HepG2 (cell line): Measurements from ENCODE around the gene C11orf24. TPM values are rescaled to one million over a fixed set of nuclear protein-coding genes. Genes with fewer than 3 reads are reported as not detected.

Experiments used
- ATAC-seq: fragments of 200-7000 bp; cut with Tn5 transposase; 3 replicates; pipeline ENCODE4 v1.9.1; 2020; ENCODE audit warnings: mild to moderate bottlenecking, moderate library complexity
- BruUV-seq: library from RNA; stranded (reverse); fragments of 400-500 nt; replicated peaks from 2 replicates; lab custom pipeline; 2021; lab: Mats Ljungman, UMichigan
- CTCF ChIA-PET: fragments of 300-600 bp; formaldehyde crosslinking; extraction: SDS; loops from one replicate; lab custom pipeline; 2021; ENCODE audit warnings: low total read pairs, inconsistent platforms, low intra/inter-chr PET ratio; lab: Yijun Ruan, JAX
- POLR2A ChIA-PET: fragments of 350-600 bp; sonication (Branson Sonifier 250); formaldehyde crosslinking; loops from one replicate; lab custom pipeline; 2020; ENCODE audit warnings: antibody characterized with exemption, inconsistent platforms; lab: Yijun Ruan, JAX
- DNase-seq: peaks from one replicate; pipeline ENCODE4 v3.0.0-alpha.2; 2015; ENCODE audit warnings: low spot score
- FAIRE-seq: peaks from 3 replicates; lab custom pipeline; 2011; peaks lifted over from hg19 to GRCh38; lab: Jason Lieb, UNC
- H2AFZ ChIP-seq: one replicate; pipeline ENCODE4 v1.6.1; 2011; ENCODE audit warnings: low read length, inconsistent platforms
- H3K27ac ChIP-seq: fragments of 300-600 bp; 3 replicates; pipeline ENCODE4 v1.8.0; 2011; ENCODE audit warnings: mixed run types, mild to moderate bottlenecking, mixed read lengths, low read length, inconsistent platforms; ENCODE audit not compliant: insufficient read depth; ENCODE audit errors: extremely low read length
- H3K27me3 ChIP-seq, 2 experiments: fragments of 200-600 bp in 1 of 2; 2 replicates in 1 of 2; 3 replicates in 1 of 2; pipeline versions ENCODE4 v1.6.0 to v1.8.0; 2011; ENCODE audit warnings: low read length in 2 of 2, mild to moderate bottlenecking in 2 of 2, moderate library complexity in 2 of 2, inconsistent platforms in 1 of 2; ENCODE audit not compliant: insufficient read depth in 2 of 2, control insufficient read depth in 1 of 2
- H3K36me3 ChIP-seq, 2 experiments: fragments of 200-600 bp in 1 of 2; replicated peaks in 1 of 2; 2 replicates in 1 of 2; 3 replicates in 1 of 2; pipeline versions ENCODE4 v1.5.1 to v1.8.0; 2011; ENCODE audit warnings: low read length in 2 of 2, inconsistent platforms in 1 of 2; ENCODE audit not compliant: insufficient read depth in 2 of 2, control insufficient read depth in 1 of 2
- H3K4me1 ChIP-seq: 2 replicates; pipeline ENCODE4 v1.5.1; 2012; ENCODE audit warnings: low read length, inconsistent platforms; ENCODE audit not compliant: insufficient read depth
- H3K4me2 ChIP-seq: 2 replicates; pipeline ENCODE4 v1.6.0; 2011; ENCODE audit warnings: low read depth, low read length, inconsistent platforms
- H3K4me3 ChIP-seq, 3 experiments: fragments of 200-600 bp in 1 of 3; sonication (generic), shearing (Covaris generic) in 1 of 3; replicated peaks in 1 of 3; 2 replicates each; pipeline ENCODE4 v1.5.1; 2011 to 2016; ENCODE audit warnings: low read length in 3 of 3, inconsistent platforms in 2 of 3, low read depth in 2 of 3, mild to moderate bottlenecking in 2 of 3, control low read depth in 1 of 3, mixed read lengths in 1 of 3; ENCODE audit not compliant: insufficient read depth in 1 of 3
- H3K79me2 ChIP-seq: one replicate; pipeline ENCODE4 v1.6.1; 2011; ENCODE audit warnings: low read length, inconsistent platforms; ENCODE audit not compliant: insufficient read depth
- H3K9ac ChIP-seq: 2 replicates; pipeline ENCODE4 v1.6.0; 2011; ENCODE audit warnings: mild to moderate bottlenecking, low read depth, low read length, inconsistent platforms; ENCODE audit not compliant: insufficient read depth
- H3K9me3 ChIP-seq: 2 replicates; pipeline ENCODE4 v1.5.1; 2012; ENCODE audit warnings: mild to moderate bottlenecking, low read length
- H4K20me1 ChIP-seq: 2 replicates; pipeline ENCODE4 v1.6.0; 2011; ENCODE audit warnings: inconsistent platforms, mild to moderate bottlenecking, low read length, moderate library complexity; ENCODE audit not compliant: insufficient read depth
- ATF7 ChIP-seq, 2 experiments: fragments of 450-650 bp in 1 of 2; sonication (generic) in 1 of 2; formaldehyde crosslinking in 1 of 2; IDR thresholded peaks; 2 replicates each; pipeline versions ENCODE4 v1.4.0 to v1.6.1; 2016 to 2020; ENCODE audit warnings: antibody characterized with exemption in 1 of 2, mild to moderate bottlenecking in 1 of 2, missing genetic modification reagents in 1 of 2
- CREB1 ChIP-seq, 2 experiments: fragments of 450-650 bp in 1 of 2; IDR thresholded peaks; 2 replicates each; pipeline ENCODE4 v1.6.1; 2016 to 2017; ENCODE audit warnings: control low read depth in 1 of 2, mild to moderate bottlenecking in 1 of 2, missing compliant biosample characterization in 1 of 2, missing genetic modification characterization in 1 of 2
- CREM ChIP-seq, 2 experiments: sonication (generic) in 1 of 2; formaldehyde crosslinking in 1 of 2; IDR thresholded peaks; 2 replicates each; pipeline versions ENCODE4 v1.4.0 to v1.6.1; 2016 to 2020; ENCODE audit warnings: antibody characterized with exemption in 1 of 2, mild to moderate bottlenecking in 1 of 2, missing genetic modification reagents in 1 of 2
- FOSL2 ChIP-seq: sonication (generic); formaldehyde crosslinking; IDR thresholded peaks from 2 replicates; pipeline ENCODE4 v1.4.0; 2020; ENCODE audit warnings: missing genetic modification reagents
- HNF4A ChIP-seq: sonication (generic); formaldehyde crosslinking; IDR thresholded peaks from 2 replicates; pipeline ENCODE4 v1.4.0; 2020; ENCODE audit warnings: missing genetic modification reagents
- KAT2B ChIP-seq: fragments of 150-350 bp; IDR thresholded peaks from 2 replicates; pipeline ENCODE4 v1.6.1; 2014; ENCODE audit warnings: low read depth, low read length, borderline replicate concordance
- NFYC ChIP-seq: IDR thresholded peaks from 2 replicates; pipeline ENCODE4 v1.6.1; 2016; ENCODE audit warnings: missing genetic modification reagents, missing compliant biosample characterization
- NR2F1 ChIP-seq, 2 experiments: fragments of 450-650 bp in 1 of 2; formaldehyde crosslinking in 1 of 2; IDR thresholded peaks; 2 replicates each; pipeline versions ENCODE4 v1.5.0 to v1.6.1; 2016 to 2020; ENCODE audit warnings: mild to moderate bottlenecking in 1 of 2, missing compliant biosample characterization in 1 of 2, missing genetic modification reagents in 1 of 2, moderate library complexity in 1 of 2
- SMARCC2 ChIP-seq: fragments of 450-650 bp; IDR thresholded peaks from 2 replicates; pipeline ENCODE4 v1.6.1; 2017; ENCODE audit warnings: antibody characterized with exemption, mild to moderate bottlenecking
- ZBTB21 ChIP-seq: sonication (generic); formaldehyde crosslinking; IDR thresholded peaks from 2 replicates; pipeline ENCODE4 v1.4.0; 2020; ENCODE audit warnings: missing genetic modification reagents
- ZNF205 ChIP-seq: IDR thresholded peaks from 2 replicates; pipeline ENCODE4 v1.6.1; 2018; ENCODE audit warnings: missing biosample characterization, missing genetic modification reagents
- ZNF564 ChIP-seq: sonication (generic); formaldehyde crosslinking; IDR thresholded peaks from 2 replicates; pipeline ENCODE4 v1.8.1; 2023; ENCODE audit warnings: mild to moderate bottlenecking, missing genetic modification reagents
- ZNF749 ChIP-seq: sonication (generic); formaldehyde crosslinking; IDR thresholded peaks from 2 replicates; pipeline ENCODE4 v1.8.0; 2022; ENCODE audit warnings: mild to moderate bottlenecking, missing genetic modification reagents, moderate library complexity, borderline replicate concordance
- ZSCAN29 ChIP-seq: sonication (generic); formaldehyde crosslinking; conservative IDR thresholded peaks from 2 replicates; pipeline ENCODE4 v1.4.0; 2020; ENCODE audit warnings: mild to moderate bottlenecking, missing genetic modification reagents
- WGBS: methylation state at CpG from one replicate; pipeline ENCODE4 v1.1.6; 2017; ENCODE audit warnings: low lambda C conversion rate; 5-methylcytosine and 5-hydroxymethylcytosine counted together
- in situ Hi-C: cut with HindIII; loops from 2 replicates; pipeline ENCODE4 v1.10.0; 2017; ENCODE audit warnings: low pct_unique_long_range_greater_than_20kb; ENCODE audit not compliant: extremely low pct_ligation_motif_present
- intact Hi-C: fragments of 100-400 bp; cut with micrococcal nuclease; formaldehyde crosslinking; loops from one replicate; pipeline ENCODE4 v1.10.0; 2022; ENCODE audit not compliant: unreplicated experiment
- polyA plus RNA-seq, 8 experiments: library from polyadenylated mRNA; depleted of rRNA in 3 of 8; stranded (reverse) in 7 of 8; unstranded in 1 of 8; fragments of >200 nt; fragmentation: Illumina TruSeq in 4 of 8; extraction: Trizol in 4 of 8; gene quantifications; 2 replicates each; pipeline versions ENCODE4 v1.2.1 to v1.2.3, GENCODE V29; 2011 to 2016; ENCODE audit warnings: low read depth in 4 of 8, missing spikeins in 1 of 8, mixed read lengths in 1 of 8; ENCODE audit not compliant: insufficient read depth in 1 of 8
- total RNA-seq, 5 experiments: library from RNA; depleted of rRNA; stranded (reverse); fragments of >200 nt; fragmentation: Illumina TruSeq; extraction: Trizol; gene quantifications; 2 replicates each; pipeline ENCODE4 v1.2.3, GENCODE V29; 2016; ENCODE audit warnings: low read depth in 1 of 5

Gene C11orf24
- total and polyA plus RNA-seq, 2 of the 13 experiments (the other 11 are each of a cell fraction or from before 2014, with no cell fraction given) = 52.9 to 55.5 TPM

- ATAC-seq = no peak
- H3K27me3 ChIP-seq = no peaks in the 10 kb centered on the region; a peak in 1 of 5 replicates
- H3K36me3 ChIP-seq = no peaks in the 10 kb centered on the region
- in situ Hi-C loops (no loop called here), intact Hi-C loops (no loop called here)
- ChIA-PET POLR2A (interaction anchor here (4.3 kb wide), 1 partner anchor 22 kb away, joined by 25 read pairs; no protein-coding TSS in a partner anchor), CTCF (no interaction called here)
- no peak overlapping the region for H3K4me3 ChIP-seq
- no peak for TF ChIP-seq NFYC (CRISPR knock-in tag)
- TF ChIP-seq ZNF564 (CRISPR knock-in tag) = no peak
- no peak for TF ChIP-seq ZNF749 (CRISPR knock-in tag)
- TF ChIP-seq ZNF205 (CRISPR knock-in tag) = no peak
- peaks cover 45% of the 10 kb centered on the region for H3K4me1 ChIP-seq
- H3K9ac ChIP-seq = no peak overlapping the region
- no peak for DNase-seq
- no TSS peak for BruUV-seq
- no peaks in the 10 kb centered on the region for H3K9me3 ChIP-seq
- 97% methylated on average over 6 of the region's 6 CpGs for WGBS
- FAIRE-seq = no peak
- H3K4me2 ChIP-seq = no peak overlapping the region
- H3K79me2 ChIP-seq = peaks cover 4% of the 10 kb centered on the region
- no peaks in the 10 kb centered on the region for H4K20me1 ChIP-seq
- no peak overlapping the region for H3K27ac ChIP-seq
- no peak overlapping the region for H2AFZ ChIP-seq
Observed at GRCh38 chr11:68276861-68277260, 5.1 kb upstream of the C11orf24 start.

- WGBS = 57% methylated on average over 14 of the region's 14 CpGs
- Histone ChIP-seq H3K27me3 (no peaks in the 10 kb centered on the region; a peak in 1 of 5 replicates), H3K9ac (no peak overlapping the region; the same call in 1 of the 2 replicates), H3K4me3 (no peak overlapping the region), H3K4me1 (peaks cover 39% of the 10 kb centered on the region), H3K36me3 (no peaks in the 10 kb centered on the region), H4K20me1 (no peaks in the 10 kb centered on the region), H2AFZ (no peak overlapping the region), H3K27ac (no peak overlapping the region), H3K9me3 (no peaks in the 10 kb centered on the region), H3K4me2 (0 out of 2 replicates have a peak overlapping the region, but pooled peaks have one; percentile 1), H3K79me2 (peaks cover 12% of the 10 kb centered on the region)
- ChIA-PET CTCF (no interaction called here), POLR2A (interaction anchor here (4.3 to 6.4 kb wide), 2 partner anchors 21 to 23 kb away, joined by 25 to 220 read pairs; no protein-coding TSS in a partner anchor)
- intact Hi-C loops (no loop called here), in situ Hi-C loops (no loop called here)
- ATAC-seq (no peak), FAIRE-seq (no peak), DNase-seq (peak; percentile 42)
- BruUV-seq = no TSS peak
- peak; percentile 52; the same call in 1 of the 2 replicates for TF ChIP-seq ZBTB21 (CRISPR knock-in tag)
- TF ChIP-seq CREB1 (IDR thresholded peaks at IDR 0.05) = peak; percentile 76
- TF ChIP-seq CREB1 (CRISPR knock-in tag; IDR thresholded peaks at IDR 0.05) = peak; percentile 23
- TF ChIP-seq NR2F1 (CRISPR knock-in tag; IDR thresholded peaks at IDR 0.05) = peak in 1 of 2 experiments; percentile 46; a peak in 1 of 4 replicates
- no peak for TF ChIP-seq KAT2B
- 0 out of 2 replicates have a peak, but pooled peaks have one; percentile 23 for TF ChIP-seq CREM (IDR thresholded peaks at IDR 0.05)
- TF ChIP-seq CREM (CRISPR knock-in tag; IDR thresholded peaks at IDR 0.05) = no peak
- TF ChIP-seq ZSCAN29 = no peak
- TF ChIP-seq HNF4A = no peak
- TF ChIP-seq FOSL2 (CRISPR knock-in tag) = peak; percentile 66
- no peak for TF ChIP-seq SMARCC2
- TF ChIP-seq ATF7 (IDR thresholded peaks at IDR 0.05) = 0 out of 2 replicates have a peak, but pooled peaks have one; percentile 4
- TF ChIP-seq ATF7 (CRISPR knock-in tag; IDR thresholded peaks at IDR 0.05) = no peak
Observed at GRCh38 chr11:68275721-68276507, 4.1 kb upstream of the C11orf24 start.
